Activated naive CD4-positive, alpha-beta T cell treated with anti-CD3 and anti-CD28 coated beads, Interleukin-2, amount 50 U/mL, for 24 hours (primary cell): ENCODE data around the gene ASB10.

Experiments used
- H3K27ac Mint-ChIP-seq: one replicate; pipeline ENCODE4 v1.8.0; 2021; ENCODE audit warnings: mild to moderate bottlenecking, mixed read lengths
- H3K27me3 Mint-ChIP-seq: one replicate; pipeline ENCODE4 v1.8.0; 2021; ENCODE audit warnings: mixed read lengths
- H3K36me3 Mint-ChIP-seq: one replicate; pipeline ENCODE4 v1.8.0; 2021; ENCODE audit warnings: mixed read lengths
- H3K4me1 Mint-ChIP-seq: one replicate; pipeline ENCODE4 v1.8.0; 2021; ENCODE audit warnings: mixed read lengths
- H3K4me3 Mint-ChIP-seq: one replicate; pipeline ENCODE4 v1.8.0; 2021; ENCODE audit warnings: mild to moderate bottlenecking, mixed read lengths
- H3K9me3 Mint-ChIP-seq: one replicate; pipeline ENCODE4 v1.8.0; 2021; ENCODE audit warnings: mixed read lengths

Gene ASB10

DNA sequence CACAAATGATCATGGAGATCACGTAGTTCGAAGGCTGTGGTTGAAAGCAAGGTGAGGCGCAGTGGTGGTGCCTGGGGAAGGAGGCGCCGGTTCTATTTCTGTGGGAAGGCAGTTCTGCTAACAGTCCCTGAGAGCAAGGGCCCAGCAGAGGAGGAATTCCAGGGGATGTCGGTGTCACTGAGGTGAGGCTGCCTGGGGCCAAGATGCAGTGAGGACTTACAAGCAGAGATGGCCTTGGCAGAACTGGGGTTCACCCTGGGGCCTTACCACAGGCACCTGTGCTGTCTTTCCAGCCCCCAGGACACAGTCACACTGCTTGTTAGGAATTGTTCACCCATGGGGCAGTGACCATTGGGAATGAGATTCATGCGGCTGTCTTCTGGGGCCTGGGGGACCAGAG is 46.2 kb downstream of the ASB10 start:
- H3K4me3 Mint-ChIP-seq, result no peak overlapping the region
- H3K36me3 Mint-ChIP-seq, result peaks cover 4% of the 10 kb centered on the region
- H3K27ac Mint-ChIP-seq, result no peak overlapping the region
- H3K4me1 Mint-ChIP-seq, result no peaks in the 10 kb centered on the region
- H3K9me3 Mint-ChIP-seq, result no peaks in the 10 kb centered on the region
- no peaks in the 10 kb centered on the region for H3K27me3 Mint-ChIP-seq

DNA sequence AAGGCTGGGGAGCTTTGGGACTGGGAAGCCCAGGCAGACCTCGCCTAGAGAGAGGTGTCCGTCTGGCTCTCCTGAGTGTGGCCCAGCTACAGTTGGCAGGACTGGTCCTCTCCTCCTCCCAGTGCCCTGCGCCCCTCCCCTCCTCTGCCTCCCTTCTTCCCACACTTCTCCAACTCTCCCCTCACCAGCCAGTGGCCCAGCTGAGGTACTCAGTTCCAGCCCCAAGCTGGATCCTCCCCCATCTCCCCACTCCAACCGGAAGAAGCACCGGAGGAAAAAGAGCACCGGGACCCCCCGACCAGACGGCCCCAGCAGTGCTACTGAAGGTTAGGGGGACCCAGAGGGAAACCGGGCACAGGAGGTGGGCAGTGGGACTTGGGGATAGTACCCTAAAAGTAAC is 47.3 kb downstream of the ASB10 start:
- Mint-ChIP-seq H3K27me3 (no peaks in the 10 kb centered on the region), H3K36me3 (peaks cover 4% of the 10 kb centered on the region), H3K27ac (no peak overlapping the region), H3K9me3 (no peaks in the 10 kb centered on the region), H3K4me3 (no peak overlapping the region), H3K4me1 (no peaks in the 10 kb centered on the region)

DNA sequence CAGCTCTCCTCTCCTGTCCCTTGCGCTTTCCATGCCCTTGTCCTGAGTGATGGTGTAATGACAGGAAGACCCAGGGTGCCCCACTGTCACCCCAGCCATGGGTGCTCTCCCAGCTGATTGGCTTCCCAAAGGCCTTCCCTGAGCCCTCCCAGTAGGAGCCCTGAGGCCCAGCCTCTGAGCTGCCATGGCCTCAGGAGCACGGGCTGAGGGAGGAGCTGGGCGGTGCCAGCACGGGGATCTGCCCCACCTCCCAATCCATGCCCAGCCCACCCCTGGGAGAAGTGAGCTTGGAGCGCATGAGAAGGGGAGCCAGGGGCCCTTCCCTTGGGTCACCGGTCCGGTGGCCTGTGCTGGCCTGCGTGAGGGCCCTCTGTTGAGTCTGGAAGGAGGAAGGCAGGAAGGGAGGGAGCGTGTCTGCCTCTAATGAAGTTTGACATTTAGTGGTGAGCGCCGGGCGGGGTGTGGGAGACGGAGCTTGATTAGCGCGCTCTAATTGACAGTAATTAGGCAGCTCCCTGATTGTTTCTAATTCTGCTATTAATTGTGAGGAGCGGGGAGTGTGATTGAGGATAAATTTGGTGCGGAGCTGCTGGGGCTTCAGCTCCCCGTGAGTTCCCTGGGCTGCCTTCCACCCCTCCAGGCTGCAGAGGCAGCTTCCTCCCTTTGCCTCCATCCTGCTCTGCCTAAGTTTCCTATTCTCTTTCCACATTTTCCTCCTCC is 47.8 kb downstream of the ASB10 start:
- H3K36me3 Mint-ChIP-seq, result peaks cover 4% of the 10 kb centered on the region
- no peaks in the 10 kb centered on the region for H3K4me1 Mint-ChIP-seq
- no peak overlapping the region for H3K4me3 Mint-ChIP-seq
- H3K27me3 Mint-ChIP-seq, result no peaks in the 10 kb centered on the region
- H3K27ac Mint-ChIP-seq, result no peak overlapping the region
- no peaks in the 10 kb centered on the region for H3K9me3 Mint-ChIP-seq

DNA sequence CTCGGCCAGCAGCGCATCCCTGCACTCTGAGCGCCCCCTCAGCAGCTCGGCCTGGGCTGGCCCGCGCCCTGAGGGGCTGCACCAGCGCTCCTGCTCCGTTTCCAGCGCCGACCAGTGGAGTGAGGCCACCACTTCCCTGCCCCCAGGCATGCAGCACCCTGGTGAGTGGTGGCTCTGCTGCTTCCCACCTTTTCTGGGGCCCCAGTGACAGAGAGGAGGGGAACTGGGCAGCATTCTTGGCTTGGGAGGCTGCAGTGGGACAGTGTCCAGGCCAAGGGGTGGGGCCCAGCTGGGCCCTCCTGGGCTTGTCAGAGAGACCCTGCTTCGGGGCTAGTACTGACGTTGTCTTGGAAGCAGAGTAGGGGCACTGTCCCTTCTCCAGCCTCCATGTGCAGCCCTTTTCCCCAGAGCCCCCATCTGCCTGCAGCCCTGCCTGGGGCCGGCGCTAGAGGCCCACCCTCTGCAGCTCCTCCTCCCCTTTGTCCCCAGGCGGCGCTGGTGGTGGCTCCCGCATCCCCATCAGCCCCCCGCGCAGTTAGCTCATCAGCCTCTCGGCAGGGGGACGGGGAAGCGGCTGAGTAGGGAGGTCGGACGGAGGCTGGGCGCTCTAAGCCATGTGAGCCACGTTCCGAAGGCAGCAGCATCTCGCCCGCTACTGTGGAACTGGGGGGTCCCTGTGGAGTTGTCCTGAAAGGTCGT is 48.7 kb downstream of the ASB10 start:
- H3K36me3 Mint-ChIP-seq, result peaks cover 3% of the 10 kb centered on the region
- no peaks in the 10 kb centered on the region for H3K9me3 Mint-ChIP-seq
- H3K4me3 Mint-ChIP-seq, result no peak overlapping the region
- H3K4me1 Mint-ChIP-seq, result no peaks in the 10 kb centered on the region
- no peak overlapping the region for H3K27ac Mint-ChIP-seq
- H3K27me3 Mint-ChIP-seq, result no peaks in the 10 kb centered on the region

DNA sequence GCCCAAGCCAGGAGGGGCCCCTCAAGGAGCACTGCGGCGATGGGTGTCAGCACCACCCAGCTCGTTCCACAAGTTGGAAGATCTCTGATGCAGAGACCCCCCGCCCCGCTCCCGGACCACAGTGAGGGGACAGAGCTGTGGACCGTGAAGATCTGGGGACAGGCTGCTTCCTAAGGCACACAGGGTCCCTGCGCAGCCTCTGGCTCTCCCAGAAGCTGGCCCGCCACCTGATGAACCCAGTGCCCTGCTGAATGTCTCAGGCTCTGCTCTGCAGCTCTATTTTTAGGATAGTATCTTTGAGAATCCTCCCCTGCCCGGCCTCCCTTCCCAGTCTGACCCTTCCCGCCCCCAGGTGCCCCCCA is 49.3 kb downstream of the ASB10 start:
- Mint-ChIP-seq H3K27me3 (no peaks in the 10 kb centered on the region), H3K36me3 (peaks cover 3% of the 10 kb centered on the region), H3K9me3 (no peaks in the 10 kb centered on the region), H3K4me1 (no peaks in the 10 kb centered on the region), H3K4me3 (no peak overlapping the region), H3K27ac (no peak overlapping the region)

DNA sequence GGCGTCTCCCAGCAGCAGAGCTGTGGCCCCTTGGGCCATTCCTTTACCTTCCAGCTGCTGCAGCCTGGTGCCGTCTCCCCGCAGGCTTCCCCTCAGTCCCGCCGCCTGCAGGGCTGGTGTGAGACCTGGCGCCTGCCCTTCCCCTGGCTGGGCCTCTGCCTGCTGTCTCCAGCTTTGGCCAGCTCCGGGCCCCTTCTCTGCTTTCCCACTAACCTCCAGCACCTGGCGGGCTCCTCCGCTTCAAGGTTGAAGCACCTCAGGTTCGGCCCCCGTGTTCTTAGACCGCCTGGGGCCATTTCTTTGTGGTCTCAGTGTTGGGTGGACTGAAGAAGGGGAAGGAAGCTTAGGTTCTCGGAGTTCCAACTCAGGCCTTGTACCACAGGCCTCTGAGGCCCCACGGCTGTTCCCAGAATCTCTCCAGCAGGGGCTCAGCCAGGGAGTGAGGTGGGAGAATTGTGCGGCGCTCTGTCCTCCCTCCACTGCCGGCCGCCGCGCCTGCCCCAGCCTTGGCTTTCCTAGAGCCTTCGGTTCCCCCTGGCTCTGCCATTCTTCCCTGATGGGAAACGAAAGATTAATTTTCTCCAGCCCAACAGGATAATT is 49.9 kb downstream of the ASB10 start:
- no peak overlapping the region for H3K4me3 Mint-ChIP-seq
- no peaks in the 10 kb centered on the region for H3K27me3 Mint-ChIP-seq

DNA sequence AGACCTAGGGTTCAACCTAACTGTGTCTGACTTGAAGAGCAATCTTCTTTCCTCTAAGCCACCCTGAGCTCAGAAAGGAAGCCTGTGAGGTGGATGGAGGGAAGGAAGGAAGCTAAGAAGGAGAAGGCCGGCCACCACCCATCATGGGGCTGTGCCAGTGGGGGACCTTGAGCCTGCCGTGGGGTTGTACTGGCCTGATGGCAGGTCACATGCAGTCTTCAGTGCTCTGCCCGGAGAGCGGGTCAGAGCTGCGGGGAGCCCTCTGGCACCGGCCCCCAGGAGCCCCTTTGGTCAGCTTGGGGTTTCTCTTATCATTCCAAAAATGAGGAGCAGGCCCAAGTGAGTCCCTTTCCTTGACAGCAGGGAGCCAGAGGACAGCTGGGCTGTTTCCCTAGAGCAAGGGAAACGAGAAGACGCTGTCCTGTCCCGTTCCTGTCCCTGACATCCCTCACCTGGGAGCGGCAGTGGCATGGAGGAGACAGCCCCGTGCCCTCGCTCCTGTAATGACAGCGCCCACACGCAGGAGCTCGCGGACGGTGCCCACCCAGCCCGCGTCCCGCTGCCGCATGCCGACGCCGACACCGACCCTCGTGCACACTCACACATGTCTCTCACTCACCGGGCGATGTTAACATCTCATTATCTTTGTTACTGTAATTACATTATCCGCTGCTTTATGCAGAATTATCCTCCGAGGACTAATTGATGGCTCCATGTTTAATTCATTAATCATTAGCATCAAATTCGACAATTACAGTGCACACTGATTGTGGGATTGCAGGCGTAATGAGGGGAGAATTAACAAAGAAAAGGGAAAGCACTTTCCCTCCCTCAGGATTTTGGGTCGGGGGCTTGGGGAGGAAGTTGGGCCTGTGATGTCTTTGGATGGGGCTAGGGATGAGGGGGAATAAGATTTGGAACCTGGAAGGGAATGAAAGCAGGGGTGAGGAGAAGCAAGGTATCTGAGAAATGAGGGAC is 50.9 kb downstream of the ASB10 start:
- peaks cover 3% of the 10 kb centered on the region for H3K36me3 Mint-ChIP-seq

More for the DNA sequence above, 49.9 kb downstream of the ASB10 start:
- Mint-ChIP-seq H3K27ac (no peak overlapping the region), H3K36me3 (peaks cover 3% of the 10 kb centered on the region), H3K9me3 (no peaks in the 10 kb centered on the region), H3K4me1 (no peaks in the 10 kb centered on the region)

DNA sequence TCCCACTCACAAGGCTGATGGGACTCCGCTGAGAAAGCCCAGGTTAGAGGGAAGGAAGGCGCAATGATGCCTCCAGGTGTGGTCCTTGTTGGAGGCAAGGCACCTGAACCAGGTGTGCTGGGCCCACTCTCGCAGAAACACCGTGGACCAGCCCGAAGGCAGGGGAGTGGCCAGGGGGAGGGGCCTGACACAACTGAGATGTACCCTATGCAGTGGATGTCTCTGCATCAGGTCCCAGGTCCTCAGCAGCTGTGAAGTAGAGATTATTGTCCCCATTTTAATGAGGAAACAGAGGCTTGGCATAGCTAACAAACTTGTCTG is 51.6 kb downstream of the ASB10 start:
- H3K4me3 Mint-ChIP-seq, result no peak overlapping the region
- no peak overlapping the region for H3K27ac Mint-ChIP-seq
- H3K36me3 Mint-ChIP-seq, result peaks cover 3% of the 10 kb centered on the region
- H3K27me3 Mint-ChIP-seq, result no peaks in the 10 kb centered on the region
- H3K9me3 Mint-ChIP-seq, result no peaks in the 10 kb centered on the region
- H3K4me1 Mint-ChIP-seq, result no peaks in the 10 kb centered on the region

More for the DNA sequence above, 50.9 kb downstream of the ASB10 start:
- Mint-ChIP-seq H3K27ac (no peak overlapping the region), H3K27me3 (no peaks in the 10 kb centered on the region), H3K4me1 (no peaks in the 10 kb centered on the region), H3K9me3 (no peaks in the 10 kb centered on the region), H3K4me3 (no peak overlapping the region)

DNA sequence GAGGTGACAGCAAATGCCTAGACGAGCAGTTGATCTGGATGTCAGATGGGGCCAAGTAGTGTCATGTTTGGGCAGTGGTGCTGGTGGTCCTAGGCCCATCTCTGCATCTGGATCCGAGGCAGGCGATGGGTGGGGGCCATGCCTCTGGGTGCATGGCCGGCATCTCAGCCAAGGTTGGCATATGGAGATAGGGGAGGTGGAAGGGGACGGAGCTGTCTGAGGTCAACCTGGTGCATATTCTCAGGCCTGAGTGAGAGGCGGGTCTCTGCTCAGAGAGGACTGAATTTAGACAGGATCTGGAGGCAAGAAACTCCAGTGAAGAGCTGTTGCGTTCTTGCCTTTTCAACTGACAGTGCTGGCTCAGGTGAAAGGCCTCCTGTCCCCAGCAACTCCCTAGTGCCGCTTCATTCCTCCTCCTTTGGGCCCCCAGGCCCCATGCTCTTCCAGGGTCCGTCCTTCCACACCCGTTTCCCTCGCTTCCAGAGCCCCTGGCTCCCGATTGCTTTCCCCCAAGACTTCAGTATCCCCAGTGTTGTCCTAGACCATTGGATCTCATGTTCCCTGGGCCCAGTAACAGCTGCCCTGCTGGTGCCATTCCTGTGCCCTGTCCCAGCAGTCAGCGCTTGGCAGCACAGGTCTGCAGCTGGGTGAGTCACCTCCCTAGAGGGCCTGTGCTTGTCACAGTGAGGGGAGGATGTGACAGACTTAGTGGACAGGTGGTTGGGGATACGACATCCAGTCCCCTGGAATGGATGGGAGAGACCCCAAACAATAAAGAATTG is 52.1 kb downstream of the ASB10 start:
- Mint-ChIP-seq H3K9me3 (no peaks in the 10 kb centered on the region), H3K27me3 (no peaks in the 10 kb centered on the region), H3K27ac (no peak overlapping the region), H3K4me3 (no peak overlapping the region), H3K4me1 (no peaks in the 10 kb centered on the region), H3K36me3 (peaks cover 3% of the 10 kb centered on the region)

DNA sequence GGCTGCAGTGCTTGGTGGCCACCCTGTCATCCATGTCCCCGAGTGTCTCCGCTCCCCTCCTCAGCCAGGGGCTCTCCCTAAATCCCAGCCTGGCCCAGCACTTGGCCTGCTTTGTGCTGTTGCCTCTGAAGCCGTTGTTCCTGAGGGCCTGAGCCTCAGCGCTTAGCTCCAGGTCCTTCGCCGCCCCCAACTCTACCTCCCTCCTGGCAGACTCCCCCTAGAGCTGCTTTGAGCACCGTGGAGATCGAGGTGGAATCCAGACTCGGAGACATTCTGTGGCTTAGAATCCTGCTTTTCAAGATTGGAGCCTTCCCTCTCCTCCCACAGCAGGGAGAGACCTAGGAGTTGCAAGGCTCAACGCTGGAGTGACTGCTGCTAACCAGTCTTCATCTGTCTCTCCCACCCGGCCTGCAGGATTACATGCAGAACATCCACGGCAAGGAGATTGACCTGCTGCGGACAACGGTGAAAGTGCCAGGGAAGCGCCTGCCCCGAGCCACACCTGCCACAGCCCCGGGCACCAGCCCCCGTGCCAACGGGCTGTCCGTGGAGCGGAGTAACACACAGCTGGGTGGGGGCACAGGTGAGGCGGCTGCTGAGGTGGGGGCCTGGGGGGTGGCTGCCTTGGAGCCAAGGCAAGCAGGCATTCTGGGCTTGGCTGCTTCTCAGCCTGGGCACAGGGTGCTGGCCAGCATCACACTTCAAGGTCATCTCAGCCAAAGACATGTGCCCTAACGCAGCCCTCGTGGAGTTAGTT is 52.9 kb downstream of the ASB10 start:
- H3K4me1 Mint-ChIP-seq, result no peaks in the 10 kb centered on the region

DNA sequence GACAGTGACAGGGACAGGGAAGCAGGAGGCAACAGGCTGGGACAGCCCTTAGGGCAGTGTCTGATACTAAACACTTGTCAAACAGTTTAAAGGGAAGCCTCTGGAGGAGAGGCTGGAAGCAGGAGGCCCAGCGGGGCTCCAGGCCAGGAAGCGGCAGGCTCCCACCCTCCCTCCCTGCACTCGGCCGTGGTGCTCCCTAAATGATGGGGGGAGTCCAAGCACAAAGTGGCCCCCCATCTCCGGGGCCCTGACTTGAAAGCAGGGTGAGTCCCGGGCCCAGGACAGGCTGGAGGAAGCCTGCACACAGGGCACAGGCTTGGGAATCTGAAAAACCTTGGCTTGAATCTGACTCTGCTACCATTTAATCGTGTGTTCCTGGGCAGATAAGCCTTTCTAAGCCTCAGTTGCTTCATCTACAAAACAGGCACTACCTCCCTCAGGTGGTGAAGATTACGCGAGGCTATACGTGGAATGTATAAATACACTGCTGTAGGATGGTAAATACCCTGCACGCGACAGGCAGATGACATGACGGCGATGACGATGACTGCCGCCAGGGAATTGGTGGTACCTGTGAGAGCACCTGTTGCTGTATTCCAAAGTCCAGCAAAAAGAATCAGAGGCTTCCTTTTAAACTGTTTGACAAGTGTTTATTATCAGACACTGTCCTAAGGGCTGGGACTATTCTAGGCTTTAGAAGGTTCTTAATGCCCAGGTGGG is 53.6 kb downstream of the ASB10 start:
- no peaks in the 10 kb centered on the region for H3K9me3 Mint-ChIP-seq
- H3K4me1 Mint-ChIP-seq, result no peaks in the 10 kb centered on the region
- H3K27ac Mint-ChIP-seq, result no peak overlapping the region
- no peaks in the 10 kb centered on the region for H3K27me3 Mint-ChIP-seq
- no peaks in the 10 kb centered on the region for H3K36me3 Mint-ChIP-seq
- H3K4me3 Mint-ChIP-seq, result no peak overlapping the region

More for the DNA sequence above, 52.9 kb downstream of the ASB10 start:
- Mint-ChIP-seq H3K9me3 (no peaks in the 10 kb centered on the region), H3K27ac (no peak overlapping the region), H3K27me3 (no peaks in the 10 kb centered on the region), H3K4me3 (no peak overlapping the region), H3K36me3 (no peaks in the 10 kb centered on the region)

DNA sequence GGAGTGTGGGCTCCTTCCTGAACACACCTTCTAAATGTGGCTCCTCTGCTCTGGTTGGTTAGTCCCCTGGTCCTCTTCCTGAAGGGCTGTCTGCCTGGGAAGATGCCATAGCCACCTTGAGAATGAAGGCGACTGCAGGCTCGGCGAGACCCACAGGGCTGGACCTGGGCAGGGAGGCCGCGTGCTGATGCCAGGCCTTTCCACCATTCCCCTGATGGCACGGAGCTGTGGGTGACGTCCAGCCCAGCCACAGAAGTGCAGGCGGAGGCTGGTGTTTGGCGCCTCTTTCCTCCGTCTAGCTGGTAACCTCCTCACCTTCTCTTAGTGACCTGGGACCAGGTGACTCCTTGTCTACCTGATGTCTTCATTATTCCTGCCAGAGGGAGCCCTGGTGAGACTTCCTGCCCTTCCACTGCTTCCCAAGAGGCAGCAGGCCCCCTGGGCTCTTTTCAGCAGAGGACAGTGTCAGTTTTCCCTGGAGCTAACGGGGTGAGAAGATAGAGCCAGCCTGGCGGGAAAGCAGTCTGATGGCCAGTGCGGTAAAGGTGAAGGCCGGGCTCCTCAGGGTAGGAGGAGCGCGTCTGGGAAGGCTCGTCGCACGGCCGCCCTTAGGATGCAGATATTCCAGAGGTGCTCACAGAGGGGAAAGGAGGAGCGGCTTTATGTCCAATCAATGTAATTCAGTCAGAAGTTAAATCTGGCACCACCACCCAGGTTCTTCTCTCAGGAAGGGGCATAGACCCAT is 54.4 kb downstream of the ASB10 start:
- H3K9me3 Mint-ChIP-seq, result no peaks in the 10 kb centered on the region
- H3K4me1 Mint-ChIP-seq, result no peaks in the 10 kb centered on the region
- H3K4me3 Mint-ChIP-seq, result no peak overlapping the region
- H3K36me3 Mint-ChIP-seq, result no peaks in the 10 kb centered on the region
- no peaks in the 10 kb centered on the region for H3K27me3 Mint-ChIP-seq
- H3K27ac Mint-ChIP-seq, result no peak overlapping the region

DNA sequence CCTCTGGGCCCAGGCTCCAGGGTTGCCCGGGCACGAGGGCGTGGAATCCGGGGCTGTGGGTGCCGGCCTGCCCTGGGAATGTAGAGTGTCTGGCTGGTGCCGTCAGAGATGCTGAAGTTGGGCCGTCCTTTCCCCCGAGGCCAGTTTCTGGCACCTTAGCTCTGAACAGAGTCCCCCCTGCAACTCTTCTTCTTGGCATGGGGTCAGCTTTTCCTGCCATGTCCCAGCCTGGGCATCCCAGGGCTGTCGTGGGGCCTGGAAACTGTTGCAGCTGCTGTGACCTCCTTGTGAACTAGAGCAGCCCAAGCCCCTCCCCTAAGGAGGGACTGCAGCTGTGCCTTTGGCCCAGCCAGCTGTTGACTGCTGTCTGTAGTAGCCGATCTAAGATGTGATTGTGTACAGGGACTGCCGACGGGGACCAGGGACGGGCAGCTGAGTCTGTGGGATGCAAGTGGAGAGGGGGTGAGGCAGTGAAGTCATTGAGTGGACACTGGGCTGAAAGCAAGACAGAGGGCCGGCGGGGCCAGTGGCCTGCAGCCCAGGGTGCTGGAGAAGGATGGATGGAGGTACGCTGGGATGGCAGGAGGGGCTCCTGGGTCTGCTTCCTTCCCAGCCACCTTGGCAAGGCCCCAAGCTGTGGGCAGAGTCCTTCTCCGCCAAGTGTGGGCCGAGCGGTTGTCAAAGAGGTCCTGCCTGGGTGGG is 55.3 kb downstream of the ASB10 start:
- no peaks in the 10 kb centered on the region for H3K9me3 Mint-ChIP-seq
- H3K4me1 Mint-ChIP-seq, result no peaks in the 10 kb centered on the region
- H3K27me3 Mint-ChIP-seq, result no peaks in the 10 kb centered on the region
- no peak overlapping the region for H3K27ac Mint-ChIP-seq
- H3K36me3 Mint-ChIP-seq, result no peaks in the 10 kb centered on the region
- no peak overlapping the region for H3K4me3 Mint-ChIP-seq
